Neural cell (in vitro differentiated cells): Measurements from ENCODE around the gene SPTSSA. TPM values are rescaled to one million over a fixed set of nuclear protein-coding genes. Genes with fewer than 3 reads are reported as not detected.
"Not testable (repeated sequence)": the region's sequence is repeated elsewhere in the genome, so short reads cannot be mapped to it uniquely, and the experiment has no call there.

Experiments used
- H2AFZ ChIP-seq: fragments of 200-600, 300-800 bp; sonication (generic), shearing (Covaris generic); 2 replicates; pipeline ENCODE4 v1.6.0; 2014; ENCODE audit warnings: low read depth, mild to moderate bottlenecking, antibody characterized with exemption, low read length, moderate library complexity
- H3F3A ChIP-seq: fragments of 200-600 bp; shearing (Covaris generic); 2 replicates; pipeline ENCODE4 v1.6.1; 2016; ENCODE audit warnings: mild to moderate bottlenecking, moderate library complexity, mixed read lengths, antibody characterized with exemption, low read length; ENCODE audit not compliant: insufficient read depth, poor library complexity, severe bottlenecking
- H3K27ac ChIP-seq: fragments of 200-600, 300-800 bp; sonication (generic), shearing (Covaris generic); 2 replicates; pipeline ENCODE4 v1.5.1; 2014; ENCODE audit warnings: mild to moderate bottlenecking, low read length, moderate library complexity
- H3K27me3 ChIP-seq: fragments of 300-800, 200-600 bp; sonication (generic), shearing (Covaris generic); 2 replicates; pipeline ENCODE4 v1.6.0; 2014; ENCODE audit warnings: mild to moderate bottlenecking, low read depth, low read length, moderate library complexity; ENCODE audit not compliant: insufficient read depth
- H3K36me3 ChIP-seq: fragments of 300-800, 200-600 bp; sonication (generic), shearing (Covaris generic); 2 replicates; pipeline ENCODE4 v1.5.1; 2014; ENCODE audit warnings: mild to moderate bottlenecking, antibody characterized with exemption, low read length, moderate library complexity; ENCODE audit not compliant: insufficient read depth
- H3K4me2 ChIP-seq: fragments of 300-800, 200-600 bp; sonication (generic), shearing (Covaris generic); 2 replicates; pipeline ENCODE4 v1.6.0; 2014; ENCODE audit warnings: mild to moderate bottlenecking, low read length
- H3K4me3 ChIP-seq: fragments of 300-800, 200-600 bp; sonication (generic), shearing (Covaris generic); 2 replicates; pipeline ENCODE4 v1.5.1; 2014; ENCODE audit warnings: mild to moderate bottlenecking, low read length, moderate library complexity
- H3K79me2 ChIP-seq: fragments of 200-600 bp; shearing (Covaris generic); replicated peaks from 2 replicates; pipeline ENCODE4 v1.6.0; 2014; ENCODE audit warnings: mild to moderate bottlenecking, low read length, moderate library complexity; ENCODE audit not compliant: insufficient read depth
- H3K9ac ChIP-seq: fragments of 300-800, 200-600 bp; sonication (generic), shearing (Covaris generic); 2 replicates; pipeline ENCODE4 v1.6.1; 2016; ENCODE audit warnings: mild to moderate bottlenecking, low read length, mixed read lengths
- H3K9me2 ChIP-seq: fragments of 200-600 bp; shearing (Covaris generic); 2 replicates; pipeline ENCODE4 v1.6.1; 2016; ENCODE audit warnings: mild to moderate bottlenecking, low read length, mixed read lengths; ENCODE audit not compliant: insufficient read depth
- H3K9me3 ChIP-seq: fragments of 200-600, 300-800 bp; sonication (generic), shearing (Covaris generic); 2 replicates; pipeline ENCODE4 v1.6.1; 2016; ENCODE audit warnings: mild to moderate bottlenecking, mixed run types, low read length, moderate library complexity, mixed read lengths
- H4K20me1 ChIP-seq: fragments of 200-600 bp; shearing (Covaris generic); 2 replicates; pipeline ENCODE4 v1.6.1; 2016; ENCODE audit warnings: mild to moderate bottlenecking, mixed run types; ENCODE audit not compliant: insufficient read depth
- CTCF ChIP-seq: fragments of 450-650 bp; IDR thresholded peaks from 2 replicates; pipeline ENCODE4 v1.5.1; 2014; ENCODE audit warnings: antibody characterized with exemption, mild to moderate bottlenecking, moderate library complexity; ENCODE audit not compliant: poor library complexity, severe bottlenecking
- EP300 ChIP-seq: fragments of 450-650 bp; conservative IDR thresholded peaks from 2 replicates; pipeline ENCODE4 v1.6.1; 2014; ENCODE audit warnings: antibody characterized with exemption, mild to moderate bottlenecking, moderate library complexity; ENCODE audit not compliant: poor library complexity, severe bottlenecking
- EZH2 ChIP-seq: fragments of 200-600, 300-800 bp; shearing (Covaris generic), sonication (generic); IDR thresholded peaks from 2 replicates; pipeline ENCODE4 v1.6.1; 2014; ENCODE audit warnings: antibody characterized with exemption, low read length, borderline replicate concordance, mild to moderate bottlenecking; ENCODE audit not compliant: insufficient read depth, poor library complexity, severe bottlenecking
- MXI1 ChIP-seq: fragments of 450-650 bp; conservative IDR thresholded peaks from 2 replicates; pipeline ENCODE4 v1.6.1; 2014; ENCODE audit warnings: antibody characterized with exemption, mild to moderate bottlenecking; ENCODE audit not compliant: poor library complexity, severe bottlenecking
- POLR2AphosphoS5 ChIP-seq: IDR thresholded peaks from 2 replicates; pipeline ENCODE4 v1.6.1; 2012
- RAD21 ChIP-seq: fragments of 450-650 bp; conservative IDR thresholded peaks from 2 replicates; pipeline ENCODE4 v1.6.1; 2014; ENCODE audit warnings: antibody characterized with exemption, mild to moderate bottlenecking, moderate library complexity
- REST ChIP-seq: IDR thresholded peaks from 2 replicates; pipeline ENCODE4 v1.6.1; 2012; ENCODE audit warnings: borderline replicate concordance
- SMC3 ChIP-seq: fragments of 450-650 bp; conservative IDR thresholded peaks from 2 replicates; pipeline ENCODE4 v1.6.1; 2014; ENCODE audit warnings: antibody characterized with exemption, mild to moderate bottlenecking, moderate library complexity; ENCODE audit not compliant: poor library complexity
- TAF1 ChIP-seq: IDR thresholded peaks from 2 replicates; pipeline ENCODE4 v1.6.1; 2012; ENCODE audit warnings: low read depth
- polyA plus RNA-seq: library from polyadenylated mRNA; depleted of rRNA; stranded (reverse); fragments of >200 nt; gene quantifications from 2 replicates; pipeline ENCODE4 v1.2.3, GENCODE V29; 2014

Gene SPTSSA
- polyA plus RNA-seq, 1 donor from 2014 or later = 16.0 TPM

GRCh38 chr14:34433957-34434356 lies 28.1 kb downstream of the SPTSSA start (continued):
- TF ChIP-seq SMC3 = no peak

GRCh38 chr14:34428102-34428466 lies 34.0 kb downstream of the SPTSSA start:
- not testable (repeated sequence) for H3K27me3 ChIP-seq, H3K9me3 ChIP-seq, H2AFZ ChIP-seq, H3F3A ChIP-seq, H3K9me2 ChIP-seq, H3K27ac ChIP-seq, H3K79me2 ChIP-seq, H3K9ac ChIP-seq, H3K36me3 ChIP-seq, H4K20me1 ChIP-seq, H3K4me2 ChIP-seq, H3K4me3 ChIP-seq

GRCh38 chr14:34426313-34427295 lies 35.4 kb downstream of the SPTSSA start:
- no peak overlapping the region for H3K9ac ChIP-seq
- H3K4me3 ChIP-seq = no peak overlapping the region
- TF ChIP-seq EP300 (no peak), TAF1 (no peak), MXI1 (no peak), EZH2 (no peak), SMC3 (no peak), POLR2AphosphoS5 (no peak), CTCF (no peak)
- no peaks in the 10 kb centered on the region for H3K9me2 ChIP-seq
- H2AFZ ChIP-seq = no peak overlapping the region
- H3K9me3 ChIP-seq = no peaks in the 10 kb centered on the region
- no peaks in the 10 kb centered on the region for H3K27me3 ChIP-seq
- H3F3A ChIP-seq = no peaks in the 10 kb centered on the region
- no peak overlapping the region for H3K27ac ChIP-seq
- no peaks in the 10 kb centered on the region for H3K79me2 ChIP-seq
- no peaks in the 10 kb centered on the region for H4K20me1 ChIP-seq
- no peaks in the 10 kb centered on the region for H3K36me3 ChIP-seq
- no peak overlapping the region for H3K4me2 ChIP-seq

- no peaks in the 10 kb centered on the region for H3K79me2 ChIP-seq
- H3K27me3 ChIP-seq = no peaks in the 10 kb centered on the region
- TF ChIP-seq POLR2AphosphoS5 = no peak
- no peak for TF ChIP-seq EP300
- TF ChIP-seq EZH2 = no peak
- no peak for TF ChIP-seq TAF1
- no peak for TF ChIP-seq MXI1
- no peak for TF ChIP-seq SMC3
- TF ChIP-seq RAD21 = no peak
- no peak for TF ChIP-seq CTCF
- no peak for TF ChIP-seq REST
- no peak overlapping the region for H2AFZ ChIP-seq
- H3F3A ChIP-seq = no peaks in the 10 kb centered on the region
- H3K4me2 ChIP-seq = no peak overlapping the region
- no peaks in the 10 kb centered on the region for H3K9me2 ChIP-seq
- no peaks in the 10 kb centered on the region for H4K20me1 ChIP-seq
- no peak overlapping the region for H3K9ac ChIP-seq
- no peaks in the 10 kb centered on the region for H3K9me3 ChIP-seq
- H3K27ac ChIP-seq = no peak overlapping the region
- H3K4me3 ChIP-seq = no peak overlapping the region
- no peaks in the 10 kb centered on the region for H3K36me3 ChIP-seq
Observed at GRCh38 chr14:34425095-34425851, 36.8 kb downstream of the SPTSSA start.
